SK-N-MC (cell line): ENCODE results near the gene GNG14.

ENCODE experiments used
- EZH2 ChIP-seq: fragments of 200-600 bp; sonication (generic); IDR thresholded peaks from one replicate; pipeline ENCODE4 v1.6.1; 2017; ENCODE audit warnings: antibody characterized with exemption
- FOXP2 ChIP-seq: optimal IDR thresholded peaks from 2 replicates; pipeline ENCODE3; 2011; ENCODE audit warnings: mild to moderate bottlenecking, moderate library complexity; ENCODE audit not compliant: insufficient read depth; ENCODE audit errors: extremely low read length, control extremely low read depth
- POLR2AphosphoS5 ChIP-seq: IDR thresholded peaks from 2 replicates; pipeline ENCODE4 v1.6.1; 2012; ENCODE audit warnings: mild to moderate bottlenecking, low read depth, low read length, borderline replicate concordance

GRCh38 chr19:12668932-12669269 is 18.9 kb upstream of the GNG14 start:
- TF ChIP-seq EZH2 (no peak), POLR2AphosphoS5 (no peak), FOXP2 (no peak)
